ENCODE results near the gene AURKAIP1. TPM values are rescaled to one million over a fixed set of nuclear protein-coding genes. Genes with fewer than 3 reads are reported as not detected.

The AURKAIP1 gene
- total and polyA plus RNA-seq, 4 experiments from 2014 or later: 60.4 to 179 (median 116) TPM

DNA sequence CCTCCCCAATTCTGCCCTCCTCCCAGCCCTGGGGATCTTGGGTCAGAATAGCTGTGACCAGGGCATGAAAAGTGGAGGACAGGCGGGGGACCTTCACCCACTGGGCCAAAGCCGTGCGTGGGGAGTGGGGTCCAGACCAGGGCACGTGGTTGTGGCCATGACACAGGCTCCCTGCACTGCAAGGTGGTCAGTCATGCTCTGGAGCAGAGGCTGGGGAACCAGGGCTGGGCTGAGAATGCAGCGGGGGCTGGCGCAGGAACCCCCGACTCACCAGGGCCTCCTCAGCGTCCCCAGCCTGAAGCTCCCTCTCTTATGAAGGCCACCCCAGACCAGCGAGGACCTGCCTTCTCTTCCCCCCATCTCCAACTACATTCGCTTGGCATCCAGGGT lies 28.5 kb downstream of the AURKAIP1 start:
- ChIA-PET CTCF (ENCODE audit: partially characterized antibody) (no interaction called here), POLR2A (ENCODE audit: partially characterized antibody) (interaction anchor here (1.3 kb wide), 1 partner anchor 28 kb away, joined by 5 read pairs; the partner anchor contains the start of gene AURKAIP1)
- no peaks in the 10 kb centered on the region for H3K27me3 Mint-ChIP-seq
- H3K9me3 ChIP-seq (ENCODE audit: control insufficient read depth in 1 of 2, low read length in 2 of 2): no peaks in the 10 kb centered on the region
- peak overlapping the region in 2 of 7 donors; percentile 52 to 60 for H3K27ac Mint-ChIP-seq
- DNase-seq: no peak
- no peak overlapping the region for H3K4me3 ChIP-seq (ENCODE audit: low read length in 2 of 2)
- intact Hi-C loops (cut with micrococcal nuclease): no loop called here
- no peaks in the 10 kb centered on the region for H3K36me3 ChIP-seq (ENCODE audit: insufficient read depth, low read length)
- no peaks in the 10 kb centered on the region for H3K36me3 Mint-ChIP-seq
- peaks cover 4 to 20% (median 10%) of the 10 kb centered on the region in 4 donors for H3K4me1 Mint-ChIP-seq
- no peak overlapping the region for H3K27ac ChIP-seq (ENCODE audit: low read depth, low read length)
- H3K4me3 Mint-ChIP-seq: peak overlapping the region in 5 of 8 donors; percentile 3 to 78 (median 65)
- no peaks in the 10 kb centered on the region for H3K9me3 Mint-ChIP-seq
- H3K27me3 ChIP-seq (ENCODE audit: insufficient read depth, low read length): no peaks in the 10 kb centered on the region
- H3K4me1 ChIP-seq (ENCODE audit: insufficient read depth, low read length): peaks cover 14% of the 10 kb centered on the region

DNA sequence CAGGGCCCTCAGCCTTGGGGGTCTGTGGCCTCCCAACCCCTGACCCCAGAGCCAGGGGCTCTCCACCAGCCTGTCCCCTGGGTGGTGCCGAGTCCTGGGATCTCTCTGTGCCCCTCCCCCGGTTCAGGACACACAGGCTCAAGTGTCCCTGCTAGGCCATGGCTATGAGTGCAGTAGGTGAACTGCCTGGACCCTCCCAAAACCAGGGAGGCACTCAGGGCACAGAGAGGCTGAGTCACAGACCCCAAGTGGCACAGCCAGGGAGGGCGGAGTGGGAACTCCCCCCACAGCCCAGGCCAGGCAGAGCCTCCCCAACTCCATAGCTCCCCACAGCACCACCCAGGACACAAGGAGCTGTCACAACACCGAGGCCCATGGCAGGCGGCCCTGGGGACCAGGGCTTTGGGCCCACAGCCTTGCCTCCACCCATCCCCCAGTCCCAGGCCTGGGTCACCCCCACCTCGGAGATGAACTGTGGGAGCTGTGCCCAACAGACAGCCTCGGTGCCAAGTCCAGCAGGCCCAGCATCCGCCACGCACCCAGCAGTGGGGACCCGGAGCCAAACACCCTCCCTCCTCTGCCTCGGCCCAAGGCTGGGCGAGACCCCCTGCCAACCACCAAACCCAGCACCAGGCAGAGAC lies 29.0 kb downstream of the AURKAIP1 start:
- H3K4me1 ChIP-seq (ENCODE audit: insufficient read depth, low read length): peaks cover 14% of the 10 kb centered on the region
- H3K4me3 ChIP-seq (ENCODE audit: low read length in 2 of 2): no peak overlapping the region
- Mint-ChIP-seq H3K27me3 (no peaks in the 10 kb centered on the region), H3K4me3 (no peak overlapping the region), H3K36me3 (peaks cover 4% of the 10 kb centered on the region in 2 donors), H3K27ac (no peak overlapping the region), H3K4me1 (peaks cover 4 to 24% (median 12%) of the 10 kb centered on the region in 4 donors), H3K9me3 (no peaks in the 10 kb centered on the region)
- H3K27ac ChIP-seq (ENCODE audit: low read depth, low read length): no peak overlapping the region
- no peaks in the 10 kb centered on the region for H3K27me3 ChIP-seq (ENCODE audit: insufficient read depth, low read length)
- POLR2A ChIA-PET (ENCODE audit: partially characterized antibody): interaction anchor here (1.3 kb wide), 1 partner anchor 29 kb away, joined by 5 read pairs; the partner anchor contains the start of gene AURKAIP1
- H3K9me3 ChIP-seq (ENCODE audit: control insufficient read depth in 1 of 2, low read length in 2 of 2): no peaks in the 10 kb centered on the region
- no peaks in the 10 kb centered on the region for H3K36me3 ChIP-seq (ENCODE audit: insufficient read depth, low read length)
- CTCF ChIA-PET (ENCODE audit: partially characterized antibody): no interaction called here
- no peak for DNase-seq
- intact Hi-C loops (cut with micrococcal nuclease): no loop called here

DNA sequence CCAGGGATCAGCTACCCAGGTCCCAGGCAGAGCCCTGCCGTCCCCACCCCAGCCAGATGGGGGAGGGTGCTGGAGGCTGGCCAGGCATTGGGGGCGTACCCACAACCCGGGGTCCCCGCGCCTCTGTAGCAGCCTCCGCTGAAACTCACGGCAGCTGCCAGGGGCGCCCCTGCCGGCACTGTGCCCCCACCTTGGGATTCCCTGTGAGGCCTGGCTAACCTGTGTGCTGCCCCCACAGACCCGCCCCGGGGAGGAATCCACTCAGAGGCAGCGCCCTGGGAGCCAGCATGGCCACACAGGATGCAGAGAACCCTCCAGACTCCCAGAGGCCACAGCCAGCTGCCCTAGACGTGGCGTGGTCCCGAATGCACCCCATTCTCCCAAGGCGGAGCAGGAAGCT lies 29.6 kb downstream of the AURKAIP1 start:
- Histone ChIP-seq H3K9me3 (ENCODE audit: control insufficient read depth in 1 of 2, low read length in 2 of 2) (no peaks in the 10 kb centered on the region), H3K36me3 (ENCODE audit: insufficient read depth, low read length) (no peaks in the 10 kb centered on the region), H3K27ac (ENCODE audit: low read depth, low read length) (no peak overlapping the region), H3K4me1 (ENCODE audit: insufficient read depth, low read length) (peaks cover 14% of the 10 kb centered on the region), H3K4me3 (ENCODE audit: low read length in 2 of 2) (no peak overlapping the region), H3K27me3 (ENCODE audit: insufficient read depth, low read length) (no peaks in the 10 kb centered on the region)
- Mint-ChIP-seq H3K4me3 (no peak overlapping the region), H3K27ac (no peak overlapping the region), H3K36me3 (peaks cover 6 to 10% of the 10 kb centered on the region in 2 donors), H3K9me3 (no peaks in the 10 kb centered on the region), H3K27me3 (no peaks in the 10 kb centered on the region), H3K4me1 (peaks cover 4 to 28% (median 16%) of the 10 kb centered on the region in 4 donors)
- ChIA-PET POLR2A (ENCODE audit: partially characterized antibody) (interaction anchor here (1.3 kb wide), 1 partner anchor 30 kb away, joined by 5 read pairs; the partner anchor contains the start of gene AURKAIP1), CTCF (ENCODE audit: partially characterized antibody) (no interaction called here)
- DNase-seq: no peak
- intact Hi-C loops (cut with micrococcal nuclease): no loop called here

DNA sequence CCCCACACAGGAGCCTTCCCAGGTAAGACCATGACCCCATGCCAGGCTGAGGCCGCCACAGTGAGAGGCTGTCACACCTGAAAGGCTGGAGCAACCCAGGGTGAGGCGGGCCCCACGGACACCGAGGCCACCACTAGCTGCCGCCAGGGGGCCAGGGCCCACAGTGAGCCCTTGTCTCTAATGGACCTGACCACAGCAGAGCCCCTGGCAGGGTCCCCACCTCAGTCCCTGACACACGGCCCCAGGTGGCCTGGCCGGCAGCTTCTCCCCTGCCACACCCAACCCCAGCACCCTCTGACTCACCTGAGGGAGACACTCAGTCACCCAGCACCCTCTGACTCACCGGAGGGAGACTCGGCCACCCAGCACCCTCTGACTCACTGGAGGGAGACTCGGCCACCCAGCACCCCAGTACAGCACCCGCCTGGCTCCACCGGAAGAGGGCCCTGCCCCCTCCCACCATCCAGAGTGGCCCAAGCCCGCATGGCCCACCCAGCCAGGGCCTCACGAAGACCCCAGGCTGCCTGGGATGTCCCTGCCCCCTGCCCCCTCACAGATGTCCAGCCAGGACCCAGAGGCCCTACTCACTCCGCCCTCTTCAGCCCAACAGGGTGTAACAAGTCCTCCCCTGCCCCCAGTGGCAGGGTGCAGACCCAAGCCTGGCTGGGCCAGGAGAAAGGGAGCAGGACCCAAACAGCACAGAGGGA lies 30.2 kb downstream of the AURKAIP1 start:
- H3K9me3 Mint-ChIP-seq: no peaks in the 10 kb centered on the region
- peak overlapping the region in 2 of 7 donors; percentile 25 to 41 for H3K27ac Mint-ChIP-seq
- H3K4me1 Mint-ChIP-seq: peaks cover 4 to 28% (median 16%) of the 10 kb centered on the region in 4 donors
- POLR2A ChIA-PET (ENCODE audit: partially characterized antibody): no interaction called here
- H3K27ac ChIP-seq (ENCODE audit: low read depth, low read length): no peak overlapping the region
- no peak overlapping the region for H3K4me3 Mint-ChIP-seq
- intact Hi-C loops (cut with micrococcal nuclease): no loop called here
- H3K36me3 ChIP-seq (ENCODE audit: insufficient read depth, low read length): no peaks in the 10 kb centered on the region
- H3K4me1 ChIP-seq (ENCODE audit: insufficient read depth, low read length): peaks cover 14% of the 10 kb centered on the region
- DNase-seq: no peak
- CTCF ChIA-PET (ENCODE audit: partially characterized antibody): no interaction called here
- no peaks in the 10 kb centered on the region for H3K27me3 ChIP-seq (ENCODE audit: insufficient read depth, low read length)
- no peaks in the 10 kb centered on the region for H3K27me3 Mint-ChIP-seq
- H3K36me3 Mint-ChIP-seq: peaks cover 7 to 10% of the 10 kb centered on the region in 2 donors
- no peak overlapping the region for H3K4me3 ChIP-seq (ENCODE audit: low read length in 2 of 2)
- no peaks in the 10 kb centered on the region for H3K9me3 ChIP-seq (ENCODE audit: control insufficient read depth in 1 of 2, low read length in 2 of 2)

DNA sequence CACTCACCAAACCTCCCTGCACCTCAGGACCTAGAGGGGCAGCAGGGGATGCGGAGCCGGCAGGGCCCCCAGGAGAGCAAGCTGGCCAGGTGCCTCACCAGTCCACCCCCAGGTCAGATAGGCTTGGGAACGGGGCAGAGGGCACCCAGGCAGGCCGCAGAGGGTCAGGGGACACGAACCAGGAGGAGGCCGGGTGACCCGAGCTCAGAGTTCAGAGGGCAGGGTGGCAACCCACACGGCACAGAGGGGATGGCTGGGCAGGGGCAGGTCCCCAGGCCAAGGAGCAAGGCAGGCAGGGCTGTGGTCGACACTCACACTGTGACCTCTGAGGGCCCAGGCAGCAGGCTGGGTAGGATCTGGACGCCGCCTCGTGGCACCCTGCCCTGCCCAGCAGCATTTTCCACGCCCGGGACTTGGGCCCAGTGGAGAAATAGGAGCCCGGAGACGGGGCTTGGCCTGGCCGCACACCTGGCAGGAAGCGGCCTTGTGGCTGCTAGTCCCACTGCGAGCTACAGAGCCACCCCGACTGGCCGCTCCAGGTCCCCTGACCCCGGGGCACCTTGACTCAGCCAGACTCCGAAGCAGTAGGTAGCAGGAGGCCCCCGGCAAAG lies 31.1 kb downstream of the AURKAIP1 start:
- no peaks in the 10 kb centered on the region for H3K27me3 Mint-ChIP-seq
- no peak overlapping the region for H3K27ac ChIP-seq (ENCODE audit: low read depth, low read length)
- CTCF ChIA-PET (ENCODE audit: partially characterized antibody): no interaction called here
- peaks cover 9 to 10% of the 10 kb centered on the region in 2 donors for H3K36me3 Mint-ChIP-seq
- no peaks in the 10 kb centered on the region for H3K36me3 ChIP-seq (ENCODE audit: insufficient read depth, low read length)
- H3K27ac Mint-ChIP-seq: peak overlapping the region in 1 of 7 donors; percentile 44
- H3K4me1 Mint-ChIP-seq: peaks cover 4 to 28% (median 16%) of the 10 kb centered on the region in 4 donors
- H3K9me3 Mint-ChIP-seq: no peaks in the 10 kb centered on the region
- no peak for DNase-seq
- peaks cover 14% of the 10 kb centered on the region for H3K4me1 ChIP-seq (ENCODE audit: insufficient read depth, low read length)
- H3K4me3 ChIP-seq (ENCODE audit: low read length in 2 of 2): no peak overlapping the region
- H3K9me3 ChIP-seq (ENCODE audit: control insufficient read depth in 1 of 2, low read length in 2 of 2): no peaks in the 10 kb centered on the region
- intact Hi-C loops (cut with micrococcal nuclease): loop anchor here (1.0 kb wide), 1 partner anchor 18 kb away; no protein-coding TSS in a partner anchor
- no peak overlapping the region for H3K4me3 Mint-ChIP-seq
- no peaks in the 10 kb centered on the region for H3K27me3 ChIP-seq (ENCODE audit: insufficient read depth, low read length)
- POLR2A ChIA-PET (ENCODE audit: partially characterized antibody): no interaction called here

DNA sequence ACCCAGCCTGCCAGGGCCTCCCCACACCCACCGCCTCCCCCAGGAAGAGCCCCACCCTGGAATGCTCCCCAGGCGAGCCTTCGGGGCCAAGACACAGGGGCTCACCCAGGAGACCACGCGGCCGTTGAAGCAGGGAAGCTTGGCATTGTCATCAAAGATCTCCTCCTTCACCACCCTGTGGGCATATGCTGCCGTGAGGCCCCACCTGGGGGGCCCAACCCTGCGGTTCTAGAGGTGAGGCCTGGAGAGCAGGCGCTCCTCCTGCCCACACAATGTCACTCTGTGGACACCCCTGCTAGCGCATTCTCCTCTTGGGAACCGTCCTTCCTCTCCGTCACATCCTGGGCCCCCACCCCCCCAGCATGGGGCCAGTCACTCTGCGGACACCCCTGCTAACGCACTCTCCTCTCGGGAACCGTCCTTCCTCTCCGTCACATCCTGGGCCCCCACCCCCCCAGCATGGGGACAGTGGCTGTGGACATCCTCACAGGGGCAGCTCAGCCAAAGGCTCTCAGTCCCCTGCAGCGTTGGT lies 32.4 kb downstream of the AURKAIP1 start:
- Histone ChIP-seq H3K9me3 (ENCODE audit: control insufficient read depth in 1 of 2, low read length in 2 of 2) (no peaks in the 10 kb centered on the region), H3K27me3 (ENCODE audit: insufficient read depth, low read length) (no peaks in the 10 kb centered on the region), H3K4me3 (ENCODE audit: low read length in 2 of 2) (no peak overlapping the region), H3K36me3 (ENCODE audit: insufficient read depth, low read length) (no peaks in the 10 kb centered on the region), H3K27ac (ENCODE audit: low read depth, low read length) (no peak overlapping the region), H3K4me1 (ENCODE audit: insufficient read depth, low read length) (peaks cover 7% of the 10 kb centered on the region)
- H3K9me3 Mint-ChIP-seq: no peaks in the 10 kb centered on the region
- ChIA-PET CTCF (ENCODE audit: partially characterized antibody) (no interaction called here), POLR2A (ENCODE audit: partially characterized antibody) (no interaction called here)
- peaks cover 4 to 21% (median 14%) of the 10 kb centered on the region in 4 donors for H3K4me1 Mint-ChIP-seq
- H3K27me3 Mint-ChIP-seq: no peaks in the 10 kb centered on the region
- H3K4me3 Mint-ChIP-seq: no peak overlapping the region
- no peak overlapping the region for H3K27ac Mint-ChIP-seq
- peaks cover 10 to 12% of the 10 kb centered on the region in 2 donors for H3K36me3 Mint-ChIP-seq
- intact Hi-C loops (cut with micrococcal nuclease): loop anchor here (1.0 kb wide), 1 partner anchor 16 kb away; no protein-coding TSS in a partner anchor
- DNase-seq: peak in 1 of 5 donors; percentile 3

DNA sequence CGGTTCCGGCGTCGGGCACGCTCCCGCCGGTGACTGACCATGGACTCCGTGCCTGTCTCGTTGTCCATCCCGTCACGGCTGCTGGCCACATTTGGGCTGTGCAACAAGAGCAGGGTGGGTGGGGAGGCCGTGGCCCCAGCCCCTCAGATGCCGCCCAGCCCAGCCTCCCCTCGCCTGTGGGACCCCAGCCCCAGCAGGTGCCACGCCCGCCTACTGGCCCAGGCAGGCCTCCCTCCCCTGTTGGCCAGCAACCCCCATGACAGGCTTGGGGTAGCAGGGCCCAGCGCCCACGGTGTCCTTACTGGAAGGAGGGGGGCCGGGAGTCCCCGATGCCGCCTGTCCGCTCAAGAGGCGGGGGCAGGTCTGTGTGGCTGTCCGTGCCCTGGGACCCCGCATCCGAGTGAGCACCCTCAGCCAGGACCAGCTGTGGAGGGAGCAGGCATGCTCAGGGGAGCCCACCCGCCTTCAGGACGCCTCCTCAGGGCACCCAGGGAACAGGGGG lies 32.9 kb downstream of the AURKAIP1 start:
- Histone ChIP-seq H3K4me3 (ENCODE audit: low read length in 2 of 2) (no peak overlapping the region), H3K36me3 (ENCODE audit: insufficient read depth, low read length) (no peaks in the 10 kb centered on the region), H3K9me3 (ENCODE audit: control insufficient read depth in 1 of 2, low read length in 2 of 2) (no peaks in the 10 kb centered on the region), H3K27ac (ENCODE audit: low read depth, low read length) (no peak overlapping the region), H3K4me1 (ENCODE audit: insufficient read depth, low read length) (peaks cover 1% of the 10 kb centered on the region), H3K27me3 (ENCODE audit: insufficient read depth, low read length) (no peaks in the 10 kb centered on the region)
- no peak overlapping the region for H3K4me3 Mint-ChIP-seq
- peak in 1 of 5 donors; percentile 42 for DNase-seq
- H3K9me3 Mint-ChIP-seq: no peaks in the 10 kb centered on the region
- H3K27ac Mint-ChIP-seq: no peak overlapping the region
- H3K36me3 Mint-ChIP-seq: peaks cover 10 to 12% of the 10 kb centered on the region in 2 donors
- ChIA-PET POLR2A (ENCODE audit: partially characterized antibody) (no interaction called here), CTCF (ENCODE audit: partially characterized antibody) (no interaction called here)
- H3K27me3 Mint-ChIP-seq: no peaks in the 10 kb centered on the region
- peaks cover under 1 to 15% (median 11%) of the 10 kb centered on the region in 4 donors for H3K4me1 Mint-ChIP-seq
- intact Hi-C loops (cut with micrococcal nuclease): no loop called here

Measured in CD4-positive, alpha-beta memory T cell (primary cell).